Activated CD8-positive, alpha-beta memory T cell treated with anti-CD3 and anti-CD28 coated beads for 4 hours (primary cell): ENCODE data around the gene PPP1CA.
"Not testable (repeated sequence)": the region's sequence is repeated elsewhere in the genome, so short reads cannot be mapped to it uniquely, and the experiment has no call there.

Source experiments
- DNase-seq, 2 donors: peaks; one replicate each; pipeline ENCODE4 v3.0.0-alpha.2; 2020; ENCODE audit warnings: low read depth in 2 of 2

Gene PPP1CA

DNA sequence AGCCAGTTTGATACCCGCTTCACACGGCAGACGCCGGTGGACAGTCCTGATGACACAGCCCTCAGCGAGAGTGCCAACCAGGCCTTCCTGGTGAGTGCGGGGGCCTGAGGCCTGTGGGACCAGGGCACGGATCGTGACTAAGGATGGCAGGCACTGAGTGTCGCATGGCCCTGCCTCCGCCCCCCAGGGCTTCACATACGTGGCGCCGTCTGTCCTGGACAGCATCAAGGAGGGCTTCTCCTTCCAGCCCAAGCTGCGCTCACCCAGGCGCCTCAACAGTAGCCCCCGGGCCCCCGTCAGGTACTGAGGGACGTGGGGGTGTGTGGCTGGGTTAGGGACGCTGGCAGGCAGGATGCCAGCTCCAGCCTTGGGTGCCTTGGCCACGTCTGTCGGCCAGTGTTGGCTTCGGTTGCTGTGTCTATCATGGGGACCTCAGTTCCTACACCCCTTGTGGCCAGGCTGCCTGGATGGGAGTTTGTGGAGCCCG lies 32.8 kb upstream of the PPP1CA start:
- DNase-seq: no peak

DNA sequence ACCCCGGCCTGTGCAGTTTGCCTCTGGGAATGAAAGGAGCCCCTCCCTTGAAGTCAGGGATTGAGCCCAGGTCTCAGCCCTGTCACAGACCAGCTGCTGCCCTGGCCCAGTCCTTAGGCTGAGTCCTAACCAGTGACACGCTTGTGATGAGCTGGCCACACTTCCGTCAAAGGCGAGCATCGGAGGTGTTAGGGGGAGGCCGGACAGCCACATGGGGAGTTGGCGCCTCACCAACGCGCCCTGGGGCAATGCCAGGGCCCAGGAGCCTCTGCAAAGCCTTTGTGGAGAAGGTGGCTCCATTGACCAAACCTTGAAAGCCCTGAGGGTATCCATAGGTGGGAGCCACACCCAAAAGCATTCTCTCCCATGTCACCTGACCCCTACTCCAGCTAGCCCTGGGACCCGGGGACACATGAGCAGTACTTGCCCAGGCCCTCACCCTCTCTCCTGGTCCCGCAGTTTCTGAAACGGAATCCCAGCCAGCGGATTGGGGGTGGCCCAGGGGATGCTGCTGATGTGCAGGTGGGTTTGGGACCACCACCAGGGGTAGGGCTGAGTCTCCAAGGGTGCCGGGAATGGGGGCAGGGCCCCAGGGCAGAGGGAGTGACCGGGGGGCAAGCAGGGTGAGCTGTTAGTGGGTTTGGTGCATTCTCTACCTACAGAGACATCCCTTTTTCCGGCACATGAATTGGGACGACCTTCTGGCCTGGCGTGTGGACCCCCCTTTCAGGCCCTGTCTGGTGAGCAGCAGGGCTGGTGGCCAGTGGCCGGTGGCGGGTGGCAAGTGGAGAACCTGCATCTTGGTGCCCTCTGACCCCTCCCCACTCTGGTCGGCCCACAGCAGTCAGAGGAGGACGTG lies 32.1 kb upstream of the PPP1CA start:
- DNase-seq: no peak

DNA sequence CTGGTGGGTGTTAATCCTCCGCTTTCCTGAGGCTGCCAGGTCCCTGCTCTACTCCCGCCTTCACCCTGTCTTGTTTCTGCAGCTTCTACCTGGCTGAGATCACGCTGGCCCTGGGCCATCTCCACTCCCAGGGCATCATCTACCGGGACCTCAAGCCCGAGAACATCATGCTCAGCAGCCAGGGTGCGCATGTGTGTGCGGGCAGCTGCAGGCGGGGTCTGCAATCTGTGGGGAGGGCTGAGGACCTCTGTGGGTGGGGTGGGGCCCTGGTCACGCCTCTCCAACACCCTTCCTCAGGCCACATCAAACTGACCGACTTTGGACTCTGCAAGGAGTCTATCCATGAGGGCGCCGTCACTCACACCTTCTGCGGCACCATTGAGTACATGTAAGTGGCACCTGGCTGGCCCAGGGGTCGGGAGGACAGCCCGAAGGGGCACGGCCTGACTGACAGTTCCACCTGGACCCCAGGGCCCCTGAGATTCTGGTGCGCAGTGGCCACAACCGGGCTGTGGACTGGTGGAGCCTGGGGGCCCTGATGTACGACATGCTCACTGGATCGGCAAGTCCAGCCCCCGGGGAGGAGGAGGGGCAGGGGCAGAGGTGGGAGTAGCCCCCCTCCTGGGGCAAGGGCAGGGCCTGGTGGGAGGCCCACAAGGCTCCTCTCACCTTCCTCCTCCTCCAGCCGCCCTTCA lies 31.1 kb upstream of the PPP1CA start:
- DNase-seq: no peak

DNA sequence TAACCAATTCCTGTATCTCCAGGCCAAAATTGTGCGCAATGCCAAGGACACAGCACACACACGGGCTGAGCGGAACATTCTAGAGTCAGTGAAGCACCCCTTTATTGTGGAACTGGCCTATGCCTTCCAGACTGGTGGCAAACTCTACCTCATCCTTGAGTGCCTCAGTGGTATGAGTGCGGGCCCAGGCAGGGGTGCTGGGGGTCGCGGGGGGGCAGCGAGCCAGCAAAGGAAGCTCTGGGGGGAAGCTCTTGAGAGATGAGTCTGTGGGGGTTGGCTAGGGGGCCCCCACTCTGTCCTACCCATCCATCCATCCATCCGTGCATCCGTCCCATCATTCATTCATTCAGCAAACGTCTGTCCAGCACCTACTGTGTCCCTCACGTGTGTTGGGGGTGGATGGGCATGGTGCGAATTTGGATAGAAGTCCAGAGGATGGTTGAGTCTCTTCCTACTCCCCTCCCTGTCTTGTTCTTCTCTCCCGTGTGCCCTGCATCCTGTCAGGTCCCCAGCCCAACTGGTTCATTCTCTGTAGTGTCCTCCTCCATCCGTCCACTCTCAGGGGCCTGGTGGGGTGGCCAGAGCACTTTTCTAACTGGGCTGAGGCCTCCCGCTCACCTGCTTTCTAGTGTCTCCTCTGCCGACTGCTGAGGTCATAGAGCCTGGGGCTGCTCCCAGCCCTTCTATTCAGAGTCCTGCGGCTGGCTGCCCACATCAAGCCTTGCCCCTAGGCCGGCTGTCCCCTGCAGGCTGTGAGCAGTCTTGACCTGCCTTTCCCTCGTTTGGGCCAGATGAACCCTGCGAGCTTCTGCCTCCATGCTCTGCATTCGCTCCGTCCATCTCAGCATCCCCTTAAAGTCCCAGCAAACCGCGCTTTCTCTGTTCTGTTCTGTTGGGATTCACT lies 29.9 kb upstream of the PPP1CA start:
- DNase-seq: no peak

DNA sequence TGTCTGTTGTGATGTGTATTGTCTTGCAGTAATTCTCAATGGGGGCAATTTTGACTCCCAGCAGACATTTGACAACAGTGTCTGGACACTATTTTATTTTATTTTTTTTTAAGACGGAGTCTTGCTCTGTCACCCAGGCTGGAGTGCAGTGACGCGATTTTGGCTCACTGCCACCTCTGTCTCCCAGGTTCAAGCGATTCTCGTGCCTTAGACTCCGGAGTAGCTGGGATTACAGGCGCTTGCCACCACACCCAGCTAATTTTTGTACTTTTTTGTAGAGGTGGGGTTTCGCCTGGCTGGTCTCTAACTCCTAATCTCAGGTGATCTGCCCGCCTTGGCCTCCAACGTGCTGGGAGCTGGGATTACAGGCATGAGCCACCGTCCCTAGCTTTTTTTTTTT lies 28.1 kb upstream of the PPP1CA start:
- DNase-seq: no peak

DNA sequence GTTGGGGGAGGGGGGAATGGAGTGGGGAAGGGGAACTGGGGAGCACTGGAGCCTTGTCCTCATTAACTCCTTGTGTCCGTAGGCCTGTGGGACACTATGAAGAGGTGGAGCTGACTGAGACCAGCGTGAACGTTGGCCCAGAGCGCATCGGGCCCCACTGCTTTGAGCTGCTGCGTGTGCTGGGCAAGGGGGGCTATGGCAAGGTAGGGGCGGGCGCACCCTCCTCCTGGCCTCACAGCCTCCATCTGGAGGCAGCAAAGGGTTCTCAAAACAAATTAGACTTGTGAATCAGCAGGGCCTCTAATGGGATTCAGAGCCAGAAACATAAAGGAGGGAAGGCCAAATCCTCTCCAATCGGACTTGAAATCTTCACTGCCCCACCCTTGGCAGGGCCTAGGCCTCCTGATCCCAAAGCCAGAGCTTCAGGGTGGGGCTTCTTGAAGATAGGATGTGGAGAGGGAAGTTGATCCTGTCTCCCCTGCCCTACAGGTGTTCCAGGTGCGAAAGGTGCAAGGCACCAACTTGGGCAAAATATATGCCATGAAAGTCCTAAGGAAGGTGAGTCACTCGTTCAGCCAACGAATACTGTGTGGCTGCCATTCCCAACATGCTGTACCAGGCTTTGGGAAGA lies 27.5 kb upstream of the PPP1CA start:
- no peak for DNase-seq

DNA sequence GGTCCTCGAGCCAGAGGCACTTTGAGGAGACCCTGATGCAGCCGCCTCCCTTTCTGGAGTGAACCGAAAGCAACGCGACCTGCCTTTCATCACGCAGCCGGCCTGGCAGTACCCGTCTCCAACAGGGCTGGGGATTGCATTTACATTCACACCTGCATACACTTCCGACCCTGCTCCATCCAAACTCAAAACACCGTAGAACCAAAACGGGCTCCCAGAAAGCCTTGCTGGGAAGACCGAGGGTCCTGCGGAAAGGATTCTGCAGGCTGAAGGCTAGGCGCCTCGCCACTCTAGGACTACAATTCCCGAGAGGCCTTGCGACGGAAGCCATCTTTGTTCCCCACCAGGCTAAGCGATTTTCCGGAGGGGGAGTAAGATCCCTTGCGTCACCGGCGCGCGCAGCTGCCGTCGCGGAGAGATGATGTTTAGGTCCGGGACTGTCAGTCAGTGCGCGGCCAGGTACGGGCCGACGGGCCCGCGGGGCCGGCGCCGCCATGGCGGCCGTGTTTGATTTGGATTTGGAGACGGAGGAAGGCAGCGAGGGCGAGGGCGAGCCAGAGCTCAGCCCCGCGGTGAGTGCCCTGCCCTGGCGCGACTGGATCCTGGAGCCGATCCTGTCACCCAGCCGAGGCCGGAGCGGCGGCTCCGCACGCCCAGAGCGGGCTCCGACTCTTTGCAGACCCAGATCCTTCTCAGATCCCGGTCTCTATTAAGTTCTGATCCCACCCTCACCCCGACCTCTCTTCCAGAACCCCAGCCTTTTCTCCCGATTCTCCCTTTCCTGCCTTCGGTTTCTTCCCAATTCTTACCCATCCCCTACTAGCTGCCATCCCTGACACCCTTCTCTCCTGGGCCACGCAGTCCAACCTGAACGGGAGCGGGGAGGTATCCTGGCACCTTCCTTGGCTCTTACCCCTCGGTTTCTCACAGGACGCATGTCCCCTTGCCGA lies 26.7 kb upstream of the PPP1CA start, which contains the start of gene RPS6KB2:
Gene RPS6KB2, plus strand, starts transcription at position 443 of the 950 bp plus-strand sequence. Its CDS starts 52 bp downstream, at position 495.
- peak; percentile 97 to 100 for DNase-seq

DNA sequence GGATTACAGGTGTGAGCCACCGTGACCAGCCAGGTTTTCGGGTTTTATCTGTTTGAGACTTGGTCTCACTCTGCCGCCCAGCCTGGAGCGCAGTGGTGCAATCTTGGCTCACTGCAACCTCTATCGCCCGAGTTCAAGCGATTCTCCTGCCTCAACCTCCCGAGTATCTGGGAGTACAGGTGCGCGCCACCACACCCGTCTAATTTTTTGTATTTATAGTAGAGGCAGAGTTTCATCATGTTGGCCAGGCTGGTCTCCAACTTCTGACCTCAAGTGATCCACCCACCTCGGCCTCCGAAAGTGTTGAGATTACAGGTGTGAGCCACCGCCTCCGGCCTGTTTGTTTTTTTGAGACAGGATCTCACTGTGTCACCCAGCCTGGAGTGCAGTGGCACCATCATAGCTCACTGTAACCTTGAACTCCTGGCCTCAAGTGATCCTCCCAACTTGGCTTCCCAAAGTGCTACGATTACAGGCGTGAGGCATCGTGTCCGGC lies 25.8 kb upstream of the PPP1CA start:
- not testable (repeated sequence) for DNase-seq

DNA sequence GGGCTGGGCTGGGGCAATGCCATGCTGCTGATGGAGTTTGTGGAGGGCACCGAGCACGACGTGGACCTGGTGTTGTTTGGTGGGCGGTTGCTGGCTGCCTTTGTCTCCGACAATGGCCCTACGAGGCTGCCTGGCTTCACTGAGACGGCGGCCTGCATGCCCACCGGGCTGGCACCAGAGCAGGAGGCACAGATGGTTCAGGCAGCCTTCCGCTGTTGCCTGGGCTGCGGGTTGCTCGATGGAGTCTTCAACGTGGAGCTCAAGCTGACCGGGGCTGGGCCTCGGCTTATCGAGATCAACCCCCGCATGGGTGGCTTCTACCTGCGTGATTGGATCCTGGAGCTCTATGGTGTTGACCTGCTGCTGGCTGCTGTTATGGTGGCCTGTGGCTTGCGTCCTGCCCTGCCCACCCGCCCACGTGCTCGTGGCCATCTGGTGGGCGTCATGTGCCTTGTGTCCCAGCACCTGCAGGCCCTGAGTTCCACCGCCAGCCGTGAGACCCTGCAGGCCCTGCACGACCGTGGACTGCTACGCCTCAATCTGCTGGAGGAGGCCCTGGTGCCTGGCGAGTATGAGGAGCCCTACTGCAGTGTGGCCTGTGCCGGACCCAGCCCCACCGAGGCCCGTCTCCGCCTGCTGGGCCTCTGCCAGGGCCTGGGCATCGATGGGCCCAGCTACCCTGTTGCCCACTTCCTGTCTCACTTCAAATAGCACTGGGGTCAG lies 22.4 kb upstream of the PPP1CA start:
- DNase-seq: no peak

DNA sequence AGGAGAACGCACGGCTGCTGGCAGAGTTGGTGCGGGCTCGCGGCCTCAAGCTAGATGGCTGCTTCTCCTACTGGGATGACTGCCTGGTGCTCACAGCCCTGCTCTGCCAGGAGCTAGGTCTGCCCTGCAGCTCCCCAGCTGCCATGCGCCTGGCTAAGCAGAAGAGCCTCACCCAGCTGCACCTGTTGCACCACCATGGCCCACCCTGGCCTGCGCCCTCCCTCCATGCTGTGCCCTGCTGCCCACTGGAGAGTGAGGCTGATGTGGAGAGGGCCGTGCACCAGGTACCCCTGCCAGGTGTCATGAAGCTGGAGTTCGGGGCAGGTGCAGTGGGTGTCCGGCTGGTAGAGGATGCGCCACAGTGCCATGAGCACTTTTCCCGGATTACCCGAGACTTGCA lies 21.8 kb upstream of the PPP1CA start:
- no peak for DNase-seq

DNA sequence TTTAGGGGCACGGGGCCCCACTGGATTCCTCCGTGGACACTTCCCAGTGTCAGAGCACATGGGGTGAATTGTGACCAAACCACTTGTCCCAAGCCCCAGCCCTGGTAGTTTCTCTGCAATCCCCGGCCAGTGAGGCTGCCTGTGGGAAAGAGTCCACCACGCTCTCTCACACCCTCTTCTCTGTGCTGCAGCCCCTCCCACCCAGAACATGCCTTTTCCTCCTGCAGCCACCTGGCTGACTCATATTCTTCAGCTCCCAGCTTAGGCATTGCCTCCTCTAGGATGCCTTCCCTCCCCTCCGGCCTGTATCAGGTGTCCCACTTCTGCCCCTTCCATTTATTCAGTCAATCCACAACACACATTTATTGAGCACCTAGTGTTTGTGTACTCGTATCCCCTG lies 21.2 kb upstream of the PPP1CA start:
- no peak for DNase-seq

DNA sequence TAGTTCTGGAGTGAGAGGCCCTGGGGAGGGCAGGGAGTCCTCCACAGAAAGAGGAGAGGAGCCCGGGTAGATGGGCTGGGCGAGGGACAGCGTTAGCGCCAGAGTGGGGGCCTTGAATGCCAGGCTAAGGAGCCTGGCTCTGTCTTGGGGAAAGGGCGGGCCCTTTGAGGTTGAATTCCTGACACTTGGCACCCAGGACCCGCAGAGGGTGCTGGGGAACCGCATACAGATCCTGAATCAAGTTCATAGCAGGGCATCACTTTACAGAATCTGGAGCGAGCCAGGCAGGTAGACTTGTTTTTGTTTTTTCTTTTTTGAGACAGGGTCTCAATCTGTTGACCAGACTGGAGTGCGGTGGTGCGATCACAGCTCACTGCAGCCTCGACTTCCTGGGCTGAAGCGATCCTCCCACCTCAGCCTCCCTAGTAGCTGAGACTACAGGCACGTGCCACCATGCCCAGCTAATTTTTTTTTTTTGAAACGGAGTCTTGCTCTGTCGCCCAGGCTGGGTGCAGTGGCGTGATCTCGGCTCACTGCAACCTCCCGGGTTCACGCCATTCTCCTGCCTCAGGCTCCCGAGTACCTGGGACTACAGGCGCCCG lies 19.9 kb upstream of the PPP1CA start:
- DNase-seq: no peak

DNA sequence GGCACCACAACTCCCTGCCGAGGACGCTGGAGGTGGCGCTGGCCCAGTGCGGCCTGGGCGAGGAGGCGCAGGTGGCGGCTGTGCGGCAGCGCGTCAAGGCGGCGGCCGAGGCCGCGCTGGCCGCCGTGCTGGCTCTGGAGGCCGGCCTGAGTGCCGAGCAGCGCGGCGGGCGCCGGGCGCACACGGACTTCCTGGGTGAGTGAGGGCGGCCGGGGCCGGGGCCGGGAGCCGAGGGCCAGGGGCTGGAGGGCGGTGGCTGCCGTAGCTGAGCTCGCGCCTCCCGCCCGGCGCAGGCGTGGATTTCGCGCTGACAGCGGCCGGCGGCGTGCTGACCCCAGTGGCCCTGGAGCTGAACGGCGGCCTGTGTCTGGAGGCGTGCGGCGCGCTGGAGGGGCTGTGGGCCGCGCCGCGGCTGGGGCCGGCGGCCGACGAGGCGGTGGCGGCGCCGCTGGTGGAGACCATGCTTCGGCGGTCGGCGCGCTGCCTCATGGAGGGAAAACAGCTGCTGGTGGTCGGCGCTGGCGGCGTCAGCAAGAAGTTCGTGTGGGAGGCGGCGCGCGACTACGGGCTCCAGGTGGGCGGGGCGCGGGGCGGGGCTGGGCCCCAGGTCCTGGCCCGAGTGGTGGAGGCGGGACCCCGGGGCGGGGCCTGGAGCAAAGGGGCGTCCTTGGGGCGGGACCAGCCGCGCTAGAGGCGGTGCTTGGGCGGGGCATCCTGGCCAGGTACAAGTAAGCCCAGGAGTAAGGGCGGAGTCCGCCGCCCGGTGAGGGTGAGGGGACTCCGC lies 19.2 kb upstream of the PPP1CA start:
- DNase-seq: peak; percentile 96 to 98

DNA sequence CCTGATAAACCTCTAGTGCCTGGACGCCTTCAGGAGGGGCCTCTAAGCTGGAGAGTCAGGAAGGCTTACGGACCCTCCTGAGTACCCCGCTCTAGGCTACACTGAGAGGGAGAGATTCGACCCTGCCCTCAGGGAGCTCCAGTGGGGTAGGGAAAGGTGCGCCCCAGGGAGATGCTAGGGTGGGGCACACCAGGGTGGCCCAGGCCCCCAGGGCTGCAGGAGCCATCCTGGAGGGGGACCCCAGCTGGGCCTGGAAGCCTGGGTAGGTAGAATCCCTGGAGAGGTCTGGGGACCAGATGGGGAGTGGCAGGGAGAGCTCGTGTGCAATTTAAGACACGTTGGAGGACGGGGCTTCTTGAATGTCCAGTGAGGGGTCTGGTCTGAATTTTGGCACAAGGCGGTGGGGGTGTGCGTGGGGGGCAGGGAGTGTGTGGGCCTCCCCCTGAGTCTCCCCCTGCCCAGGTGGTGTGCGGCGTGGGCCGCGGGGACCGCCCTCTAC lies 18.5 kb upstream of the PPP1CA start:
- DNase-seq: no peak

DNA sequence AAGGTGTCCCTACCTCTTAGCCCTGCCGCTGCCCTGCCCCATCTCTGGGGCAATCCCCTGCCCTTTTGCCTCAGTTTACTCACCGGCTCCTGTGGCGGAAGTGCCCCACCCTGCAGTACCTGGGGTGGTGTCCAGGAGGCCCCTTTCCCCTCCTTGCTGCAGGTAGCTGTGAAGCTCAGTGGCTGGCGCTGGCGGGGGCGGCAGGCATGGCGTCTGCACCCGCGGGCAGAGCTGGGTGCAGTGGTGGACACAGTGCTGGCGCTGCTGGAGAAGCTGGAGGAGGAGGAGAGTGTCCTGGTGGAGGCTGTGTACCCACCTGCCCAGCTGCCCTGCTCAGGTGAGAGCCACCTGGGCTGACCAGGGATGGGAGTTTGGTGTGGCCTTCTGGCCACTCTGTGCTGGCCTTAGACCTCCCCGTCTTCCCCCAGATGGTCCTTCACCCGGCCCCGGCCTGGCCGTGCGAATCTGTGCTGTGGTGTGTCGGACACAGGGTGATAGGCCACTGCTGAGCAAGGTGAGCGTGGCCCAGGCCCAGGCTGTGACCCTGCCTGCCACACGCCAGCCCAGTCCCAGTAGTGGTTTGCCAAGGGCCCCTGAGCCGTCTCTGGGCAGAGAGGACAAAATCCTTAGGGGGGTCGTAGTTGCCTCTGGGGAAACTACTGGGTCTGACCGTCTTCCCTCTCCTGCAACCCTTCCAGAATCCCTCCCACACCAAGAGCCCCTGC lies 17.8 kb upstream of the PPP1CA start:
- DNase-seq: no peak

DNA sequence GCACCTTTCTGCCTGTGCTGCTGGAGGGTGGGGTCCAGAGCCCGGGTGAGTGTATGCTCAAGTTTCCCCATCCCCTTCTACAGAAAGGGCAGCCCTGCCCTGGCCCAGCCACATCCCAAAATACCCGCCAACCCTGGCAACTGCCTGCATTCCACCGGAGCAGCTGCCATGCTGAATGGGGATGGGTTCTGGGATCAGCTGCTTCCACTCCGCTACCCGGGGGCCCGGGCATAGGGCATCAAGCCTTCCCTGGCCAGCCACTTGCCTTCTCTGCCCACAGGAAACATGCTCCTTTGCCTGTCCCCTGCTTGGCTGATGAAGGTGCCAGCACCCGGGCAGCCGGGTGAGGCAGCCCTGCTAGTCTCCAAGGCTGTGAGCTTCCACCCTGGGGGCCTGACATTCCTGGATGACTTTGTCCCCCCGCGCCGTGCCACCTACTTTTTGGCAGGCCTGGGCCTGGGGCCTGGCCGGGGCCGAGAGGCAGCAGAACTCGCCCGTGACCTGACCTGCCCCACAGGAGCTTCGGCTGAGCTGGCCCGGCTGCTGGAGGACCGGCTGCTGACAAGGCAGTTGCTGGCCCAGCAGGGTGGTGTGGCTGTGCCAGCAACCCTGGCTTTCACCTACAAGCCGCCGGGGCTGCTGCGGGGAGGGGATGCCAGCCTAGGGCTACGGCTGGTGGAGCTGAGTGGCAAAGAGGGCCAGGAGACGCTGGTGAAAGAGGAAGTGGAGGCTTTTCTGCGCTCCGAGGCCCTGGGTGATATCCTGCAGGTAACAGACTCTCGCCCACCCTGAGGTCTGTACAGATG lies 17.0 kb upstream of the PPP1CA start:
- DNase-seq: no peak
